Activated T-cell treated with anti-CD3 and anti-CD28 coated beads, Interleukin-2, amount 50 U/mL, for 4 hours (primary cell): ENCODE data around the gene ST3GAL4. TPM values are rescaled to one million over a fixed set of nuclear protein-coding genes. Genes with fewer than 3 reads are reported as not detected.

Experiments
- ATAC-seq, 2 donors: fragments of 200-7000 bp; cut with Tn5 transposase; one replicate each; pipeline ENCODE4 v1.10.0; 2021
- DNase-seq: peaks from one replicate; pipeline ENCODE4 v3.0.0-alpha.2; 2020
- H3K27me3 Mint-ChIP-seq: one replicate; pipeline ENCODE4 v1.8.0; 2021; ENCODE audit warnings: low read depth, mixed read lengths
- H3K36me3 Mint-ChIP-seq: one replicate; pipeline ENCODE4 v1.8.0; 2022; ENCODE audit warnings: mixed read lengths; ENCODE audit not compliant: insufficient read depth
- H3K4me1 Mint-ChIP-seq: one replicate; pipeline ENCODE4 v1.8.0; 2021; ENCODE audit warnings: low read depth, mixed read lengths
- H3K4me3 Mint-ChIP-seq: one replicate; pipeline ENCODE4 v1.8.0; 2021; ENCODE audit warnings: mild to moderate bottlenecking, moderate library complexity, mixed read lengths
- H3K9me3 Mint-ChIP-seq: one replicate; pipeline ENCODE4 v1.8.0; 2021; ENCODE audit warnings: mixed read lengths
- total RNA-seq, 3 donors: library from RNA; stranded (reverse); gene quantifications; one replicate each; pipeline ENCODE4 v1.2.1, GENCODE V29; 2021

ST3GAL4 gene
- total RNA-seq, 3 donors from 2014 or later: 7.7 to 8.2 (median 7.9) TPM

DNA sequence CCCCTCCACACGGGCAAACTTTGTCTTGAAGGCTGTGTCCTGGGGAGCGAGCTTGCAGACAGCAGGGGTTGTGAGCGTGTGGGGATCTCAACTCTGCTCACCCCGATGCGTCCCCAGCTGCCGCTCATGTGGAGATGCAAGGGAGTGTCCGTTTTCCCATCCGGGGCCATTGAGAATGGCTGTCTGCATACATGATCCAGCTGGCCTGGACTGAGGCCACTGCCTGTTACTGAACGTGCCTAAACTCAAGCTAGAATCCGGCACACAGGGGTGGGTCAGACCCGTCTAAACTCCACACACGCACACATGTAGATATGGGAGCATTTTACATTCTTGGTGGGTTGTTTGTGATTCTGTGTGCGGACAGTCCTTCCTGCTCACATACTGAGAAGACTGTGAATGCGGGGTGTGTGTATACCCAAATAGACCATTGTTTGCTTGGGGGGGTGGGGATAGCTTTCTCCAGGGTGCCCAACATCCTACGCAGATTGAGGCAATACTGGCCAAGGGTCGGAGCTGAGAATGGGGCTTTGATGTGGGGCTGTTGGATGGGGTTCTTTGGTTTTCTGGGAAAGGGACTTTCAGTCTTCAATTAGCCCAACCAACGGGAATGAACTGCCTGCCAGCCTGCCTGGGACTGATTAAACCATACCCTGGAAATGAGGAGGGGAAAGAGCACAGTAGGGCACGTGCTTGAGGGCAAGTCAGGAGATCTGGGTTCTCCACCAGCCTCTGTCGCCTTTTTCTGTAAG lies 60.4 kb downstream of the ST3GAL4 start:
- Mint-ChIP-seq H3K27me3 (no peaks in the 10 kb centered on the region), H3K9me3 (no peaks in the 10 kb centered on the region), H3K4me1 (peaks cover 7% of the 10 kb centered on the region), H3K36me3 (peaks cover under 1% of the 10 kb centered on the region), H3K4me3 (peak overlapping the region; percentile 38)
- DNase-seq: no peak
- no peak for ATAC-seq

DNA sequence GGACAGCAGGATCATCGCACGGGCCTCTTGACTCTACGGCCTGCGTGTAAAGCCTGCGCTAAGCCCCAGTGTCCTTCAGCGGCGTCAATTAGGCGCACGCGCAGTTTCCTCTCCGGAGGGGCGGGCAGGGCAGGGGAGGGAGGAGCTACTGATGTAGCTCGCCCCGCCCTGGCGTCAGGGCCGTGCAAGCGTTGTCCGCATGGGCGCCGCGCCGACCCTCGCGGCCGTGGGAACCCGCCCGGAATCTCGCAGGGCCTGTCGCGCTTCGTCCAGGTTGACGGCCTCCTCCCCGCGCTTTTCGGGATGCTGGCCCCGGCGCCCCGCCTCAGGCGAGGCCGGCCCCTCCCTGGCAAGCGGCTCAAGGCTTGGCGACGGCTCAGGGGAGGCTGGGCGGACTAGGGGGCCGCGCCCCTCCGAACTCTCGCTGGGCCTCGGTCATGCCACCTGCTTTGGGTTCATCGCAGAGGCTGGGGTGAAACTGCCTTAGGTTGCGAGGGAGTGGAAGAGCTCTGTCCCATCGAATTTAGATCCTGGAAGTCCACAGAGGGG lies 61.1 kb downstream of the ST3GAL4 start:
- Mint-ChIP-seq H3K4me1 (peaks cover 7% of the 10 kb centered on the region), H3K36me3 (no peaks in the 10 kb centered on the region), H3K27me3 (no peaks in the 10 kb centered on the region), H3K4me3 (peak overlapping the region; percentile 52), H3K9me3 (no peaks in the 10 kb centered on the region)
- DNase-seq: peak; percentile 55
- peak; percentile 99 to 100 for ATAC-seq

DNA sequence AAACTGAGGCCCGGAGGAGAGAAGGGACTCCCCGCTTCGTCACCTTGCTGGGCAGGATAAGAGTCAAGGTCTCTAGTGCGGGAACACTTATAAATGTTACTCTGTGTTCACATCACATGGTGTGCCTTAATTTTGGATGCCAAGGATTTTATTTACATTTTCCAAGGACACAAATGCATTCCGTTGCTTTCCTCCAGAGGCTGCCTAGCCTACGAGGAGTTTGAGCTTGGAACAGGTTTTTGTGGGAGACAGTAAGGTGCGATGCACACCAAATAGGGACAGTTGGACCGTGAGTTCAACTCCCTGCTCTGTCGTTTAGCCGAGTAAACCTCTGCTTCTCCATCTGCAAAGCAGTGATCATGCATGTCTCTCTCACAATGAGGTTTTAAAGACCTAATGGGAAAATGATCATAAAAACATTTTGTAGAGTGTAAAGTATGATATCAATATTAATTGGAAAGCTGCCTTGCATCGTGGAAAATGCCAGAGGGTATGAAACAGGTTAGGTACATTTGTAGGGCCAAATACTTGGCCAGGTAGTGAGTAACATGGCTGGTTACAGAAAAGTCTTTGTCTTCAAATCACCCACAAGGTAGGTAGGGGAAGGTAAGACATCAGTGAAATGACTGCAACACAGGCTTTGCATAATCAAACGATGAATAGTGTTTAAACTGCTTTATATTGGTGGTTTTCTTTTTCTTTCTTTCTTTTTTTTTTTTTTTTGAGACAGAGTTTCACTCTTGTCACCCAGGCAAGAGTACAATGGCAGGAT lies 61.8 kb downstream of the ST3GAL4 start:
- Mint-ChIP-seq H3K27me3 (no peaks in the 10 kb centered on the region), H3K9me3 (no peaks in the 10 kb centered on the region), H3K4me1 (peaks cover 7% of the 10 kb centered on the region), H3K36me3 (no peaks in the 10 kb centered on the region), H3K4me3 (peak overlapping the region; percentile 52)
- ATAC-seq (no peak), DNase-seq (no peak)

DNA sequence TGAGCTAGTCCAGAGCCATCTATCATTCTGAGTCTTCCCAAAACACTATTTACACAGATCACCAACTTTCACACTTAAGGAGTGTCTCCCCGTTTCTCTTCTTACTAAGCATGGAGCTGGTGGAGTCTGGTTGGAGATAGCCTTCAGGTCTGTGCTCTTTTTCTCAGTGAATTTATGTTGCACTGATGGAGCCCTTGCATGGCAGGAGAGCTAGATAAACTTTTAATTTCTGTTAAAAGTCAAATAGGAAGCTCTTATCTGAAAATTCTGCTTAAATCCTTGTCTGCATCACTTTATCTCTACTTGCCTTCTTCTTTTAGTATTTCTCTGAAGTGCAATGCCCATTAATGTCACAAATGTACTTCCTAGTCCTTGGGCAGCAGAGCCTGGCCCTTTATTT lies 63.4 kb downstream of the ST3GAL4 start:
- Mint-ChIP-seq H3K36me3 (no peaks in the 10 kb centered on the region), H3K9me3 (no peaks in the 10 kb centered on the region), H3K4me3 (no peak overlapping the region), H3K4me1 (peaks cover 7% of the 10 kb centered on the region), H3K27me3 (no peaks in the 10 kb centered on the region)
- DNase-seq (no peak), ATAC-seq (no peak)

DNA sequence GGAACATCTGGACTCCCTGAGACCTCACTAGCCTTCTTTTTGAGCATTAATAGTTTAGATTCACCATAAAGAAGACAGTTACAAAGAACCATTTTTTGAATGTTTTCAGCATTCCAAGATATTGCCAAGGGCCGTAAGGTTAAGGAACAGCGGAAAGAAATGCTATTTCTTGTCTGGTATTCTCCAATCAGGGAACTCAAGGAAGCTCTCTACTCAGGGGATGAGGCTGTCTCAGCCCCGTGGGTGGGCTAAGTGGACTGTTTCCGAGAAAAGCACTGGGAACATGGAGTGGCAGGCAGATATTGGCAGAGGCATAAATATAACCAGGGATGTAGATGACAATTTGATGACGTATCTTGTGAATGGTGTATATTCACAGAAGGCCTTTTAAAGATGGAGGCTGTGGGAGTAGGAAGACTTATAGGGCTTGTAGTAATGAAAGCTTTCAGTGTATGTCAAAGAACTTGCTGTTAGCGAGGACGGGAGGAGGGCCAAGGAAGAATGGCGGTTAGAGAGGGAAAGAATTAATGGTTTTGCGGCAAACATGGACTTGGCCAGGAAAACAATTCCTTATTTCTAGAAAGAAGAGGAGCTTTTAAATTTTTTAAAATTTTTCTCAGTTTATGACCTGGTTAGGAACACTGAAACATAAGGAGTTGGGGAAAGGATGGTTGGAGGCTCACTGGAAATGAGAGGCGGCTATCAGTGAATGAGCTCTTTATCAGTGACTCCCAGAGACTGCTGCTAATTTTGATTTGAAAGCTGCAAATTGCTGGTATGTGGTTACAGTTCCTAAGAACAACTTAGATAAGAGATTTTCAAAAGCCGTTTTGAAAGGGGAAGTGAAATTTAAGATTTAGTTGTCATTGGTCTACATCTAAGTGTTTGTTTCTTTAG lies 64.6 kb downstream of the ST3GAL4 start:
- Mint-ChIP-seq H3K27me3 (no peaks in the 10 kb centered on the region), H3K36me3 (no peaks in the 10 kb centered on the region), H3K4me1 (peaks cover 7% of the 10 kb centered on the region), H3K9me3 (no peaks in the 10 kb centered on the region), H3K4me3 (no peak overlapping the region)
- ATAC-seq (no peak), DNase-seq (no peak)

DNA sequence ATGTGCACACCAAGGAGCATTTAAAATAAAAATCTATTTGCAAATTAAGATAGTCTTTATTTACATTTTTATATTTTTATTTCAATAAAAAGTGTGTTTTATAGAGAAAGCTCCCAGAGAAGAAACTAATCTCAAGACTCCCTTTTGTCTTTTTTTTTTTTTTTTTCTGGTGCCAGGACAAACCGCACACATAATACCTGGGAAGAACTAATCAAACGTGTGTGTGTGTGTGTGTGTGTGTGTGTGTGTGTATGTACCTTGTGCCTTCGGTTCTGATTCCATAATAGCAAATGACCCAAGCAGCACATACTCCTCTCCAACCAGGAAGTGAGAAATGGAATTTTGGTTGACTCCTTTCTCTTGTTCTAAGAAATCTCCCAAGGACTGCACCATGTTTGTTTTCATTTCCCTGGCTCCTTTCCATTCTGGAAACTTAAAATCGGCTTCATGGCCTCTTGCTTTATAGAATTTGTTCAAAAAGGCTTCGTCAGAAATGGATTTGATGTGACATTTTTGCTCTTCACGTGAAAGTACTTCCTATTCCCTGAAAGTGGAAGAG lies 65.3 kb downstream of the ST3GAL4 start:
- Mint-ChIP-seq H3K4me3 (no peak overlapping the region), H3K36me3 (no peaks in the 10 kb centered on the region), H3K9me3 (no peaks in the 10 kb centered on the region), H3K27me3 (no peaks in the 10 kb centered on the region), H3K4me1 (peaks cover 6% of the 10 kb centered on the region)
- no peak for ATAC-seq
- no peak for DNase-seq

DNA sequence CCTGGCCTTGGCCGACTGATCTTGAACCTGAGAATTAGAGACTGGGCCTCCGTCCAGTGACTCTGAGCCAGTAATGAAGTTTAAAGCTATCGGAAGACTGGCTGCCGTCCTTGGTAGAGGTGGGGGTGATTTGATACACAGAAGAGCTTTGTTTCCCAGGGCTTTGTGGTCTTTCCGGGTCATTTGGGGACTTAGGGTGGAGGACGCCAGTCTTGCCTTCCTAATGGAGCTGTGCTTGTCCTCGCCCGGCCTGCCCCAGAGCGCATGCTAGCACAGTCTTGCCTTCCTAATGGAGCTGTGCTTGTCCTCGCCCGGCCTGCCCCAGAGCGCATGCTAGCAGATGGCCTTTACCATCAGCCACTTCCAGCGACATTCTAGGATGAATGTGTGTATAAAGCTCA lies 65.8 kb downstream of the ST3GAL4 start:
- Mint-ChIP-seq H3K27me3 (no peaks in the 10 kb centered on the region), H3K9me3 (no peaks in the 10 kb centered on the region), H3K4me3 (no peak overlapping the region), H3K36me3 (no peaks in the 10 kb centered on the region), H3K4me1 (peaks cover 1% of the 10 kb centered on the region)
- no peak for DNase-seq
- ATAC-seq: no peak

DNA sequence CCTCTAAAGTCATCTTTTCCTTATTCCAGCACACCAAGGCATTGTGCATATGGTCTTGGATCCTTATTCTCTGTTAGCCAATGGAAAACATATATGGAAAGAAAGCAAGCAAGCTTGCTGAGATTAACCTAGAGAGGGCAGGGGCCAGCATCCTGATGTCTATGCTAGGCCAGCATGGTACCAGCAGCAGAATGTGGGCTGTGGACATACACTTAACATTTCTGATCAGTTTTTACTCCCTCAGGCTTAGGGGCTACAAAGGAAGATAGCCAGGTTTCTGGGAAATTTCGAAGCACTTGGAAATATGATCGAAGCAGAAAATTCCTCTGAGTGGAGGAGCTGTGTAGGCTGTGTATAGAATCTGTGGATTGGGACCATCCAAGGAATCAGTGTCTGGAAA lies 67.0 kb downstream of the ST3GAL4 start:
- no peaks in the 10 kb centered on the region for H3K36me3 Mint-ChIP-seq
- no peaks in the 10 kb centered on the region for H3K27me3 Mint-ChIP-seq
- no peaks in the 10 kb centered on the region for H3K4me1 Mint-ChIP-seq

DNA sequence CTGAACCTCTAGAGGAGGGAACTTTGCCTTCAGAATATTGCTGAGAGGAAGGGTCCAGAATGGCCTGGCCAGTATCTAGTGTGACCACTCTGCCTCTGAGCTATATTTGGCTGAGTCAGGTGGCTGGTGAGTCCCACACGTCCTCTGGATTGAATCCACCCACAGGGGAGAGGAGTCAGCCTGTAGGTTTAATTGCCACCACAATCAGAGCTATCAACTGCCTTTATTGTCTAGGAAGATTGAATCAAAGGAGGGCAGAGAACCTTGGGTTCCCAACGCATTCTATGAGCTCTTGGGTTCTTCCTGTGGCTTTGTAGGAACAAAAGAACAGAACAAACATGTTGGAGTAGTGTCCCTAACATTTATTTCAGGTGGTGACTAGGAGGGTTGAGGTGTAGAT lies 67.7 kb downstream of the ST3GAL4 start:
- Mint-ChIP-seq H3K4me1 (no peaks in the 10 kb centered on the region), H3K4me3 (no peak overlapping the region), H3K9me3 (no peaks in the 10 kb centered on the region), H3K27me3 (no peaks in the 10 kb centered on the region), H3K36me3 (no peaks in the 10 kb centered on the region)
- DNase-seq: no peak
- ATAC-seq: no peak

More for the DNA sequence above, 67.0 kb downstream of the ST3GAL4 start:
- Mint-ChIP-seq H3K9me3 (no peaks in the 10 kb centered on the region), H3K4me3 (no peak overlapping the region)
- no peak for ATAC-seq
- no peak for DNase-seq

DNA sequence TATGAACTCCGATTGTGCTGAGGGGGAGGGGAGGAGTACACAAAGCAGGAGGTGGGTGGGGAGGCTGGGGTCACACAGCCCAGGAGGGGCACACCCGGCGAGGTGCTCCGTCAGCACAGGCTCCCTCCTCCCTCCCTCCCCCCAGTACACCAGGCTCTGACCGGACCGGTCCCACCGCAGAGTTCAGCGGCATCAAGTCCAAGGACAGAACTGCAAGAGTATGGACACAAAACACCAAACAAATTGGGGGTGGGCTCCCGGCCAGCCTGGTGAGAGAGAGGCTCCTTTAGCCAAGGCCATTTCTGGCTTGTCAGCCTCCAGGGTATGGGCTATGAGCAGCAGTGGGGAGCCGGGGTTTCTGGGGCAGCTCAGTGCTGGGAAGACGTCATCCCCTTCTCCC lies 68.3 kb downstream of the ST3GAL4 start:
- H3K9me3 Mint-ChIP-seq: no peaks in the 10 kb centered on the region
- no peaks in the 10 kb centered on the region for H3K27me3 Mint-ChIP-seq
- no peak for DNase-seq
- no peak overlapping the region for H3K4me3 Mint-ChIP-seq
- no peak for ATAC-seq
- no peaks in the 10 kb centered on the region for H3K36me3 Mint-ChIP-seq
- no peaks in the 10 kb centered on the region for H3K4me1 Mint-ChIP-seq

DNA sequence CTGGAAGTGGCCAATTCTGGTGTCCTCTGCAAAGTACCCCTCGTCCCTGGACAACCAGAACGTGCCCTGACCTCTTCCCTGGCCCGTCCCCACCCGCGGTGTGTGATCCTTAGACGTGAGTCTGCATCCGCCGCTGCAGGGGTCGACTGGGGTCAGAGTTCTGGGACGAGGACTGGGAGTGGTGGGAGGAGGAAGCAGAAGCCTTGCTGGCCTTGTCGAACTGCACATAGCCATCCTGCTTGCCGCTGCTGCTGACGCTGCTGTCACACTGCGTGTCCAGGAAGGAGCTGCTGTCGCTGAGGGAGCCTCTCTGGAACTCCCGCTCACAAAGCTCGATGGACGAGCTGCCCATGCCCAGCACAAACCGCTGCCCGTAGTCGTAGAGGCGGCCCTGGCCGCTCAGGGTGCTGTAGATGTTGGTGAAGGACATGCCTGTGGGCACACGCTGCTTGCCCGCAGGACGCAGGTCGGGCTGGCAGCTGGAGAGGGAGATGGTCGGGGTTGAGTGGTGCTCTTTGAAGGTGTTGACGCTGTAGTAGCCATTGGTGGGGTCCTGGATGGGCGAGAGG lies 69.1 kb downstream of the ST3GAL4 start:
- DNase-seq (no peak), ATAC-seq (no peak)
- Mint-ChIP-seq H3K4me3 (no peak overlapping the region), H3K27me3 (no peaks in the 10 kb centered on the region), H3K9me3 (no peaks in the 10 kb centered on the region), H3K36me3 (no peaks in the 10 kb centered on the region), H3K4me1 (no peaks in the 10 kb centered on the region)

DNA sequence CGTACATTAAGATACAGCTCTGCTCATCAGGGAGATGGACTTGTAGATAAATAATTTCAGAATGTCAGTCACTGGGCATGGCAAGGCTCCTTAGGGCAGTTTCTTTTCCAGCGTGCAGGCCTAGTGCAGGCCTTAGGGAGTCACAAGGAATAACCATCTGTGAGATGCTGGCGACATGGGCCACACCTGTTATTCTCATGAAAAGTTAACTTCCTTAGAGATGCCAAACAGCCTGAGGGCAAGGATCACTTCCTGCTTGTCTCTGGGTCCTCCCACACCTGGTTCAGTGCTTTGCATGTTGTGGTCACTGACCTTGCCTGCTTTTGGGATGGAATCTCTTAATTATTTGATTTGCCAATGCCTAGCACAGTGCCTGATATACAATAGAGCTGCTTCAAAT lies 70.6 kb downstream of the ST3GAL4 start:
- ATAC-seq: no peak

DNA sequence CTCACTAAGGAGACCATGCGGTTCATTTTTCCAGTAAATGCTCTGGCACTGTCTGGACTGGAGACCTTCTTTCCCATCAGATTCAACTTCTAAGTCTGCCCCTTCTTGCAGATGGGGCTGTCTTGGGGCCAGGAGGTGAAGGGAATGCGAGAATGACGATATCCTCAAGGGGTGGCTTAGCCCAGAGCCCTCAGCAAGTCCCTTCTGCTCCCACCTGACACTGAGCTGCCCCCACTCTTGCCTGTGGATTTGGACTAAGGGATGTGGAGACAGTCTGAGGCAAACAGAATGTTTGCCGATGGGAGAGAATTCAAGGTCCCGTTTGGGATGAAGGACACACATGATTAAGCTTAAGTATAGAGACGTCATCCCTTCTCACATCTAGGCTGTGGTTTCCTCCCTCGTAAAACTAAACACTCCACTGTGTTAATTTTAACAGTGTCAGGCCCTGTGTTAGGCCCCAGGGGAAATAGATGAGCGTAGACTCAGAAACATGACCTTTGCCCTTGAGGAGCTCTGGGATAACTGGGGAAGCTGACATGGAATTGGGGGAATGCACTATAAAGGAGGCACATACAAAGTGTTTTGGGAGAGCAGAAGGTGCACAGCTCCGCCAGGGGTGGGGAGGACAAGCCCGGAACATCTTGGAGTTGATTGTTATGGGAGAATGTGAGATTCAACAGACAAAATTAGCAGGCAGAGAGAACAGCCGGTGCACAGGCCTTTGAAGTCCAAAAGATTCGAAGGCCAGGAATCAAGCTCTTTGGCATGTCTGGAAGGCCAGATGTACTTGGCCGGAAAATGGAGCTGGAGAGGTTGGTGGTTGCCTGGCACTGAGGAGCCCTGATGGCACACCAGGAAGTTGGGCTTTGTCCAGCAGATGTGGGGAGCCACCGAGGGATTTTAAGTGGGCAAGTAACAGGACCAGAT lies 71.6 kb downstream of the ST3GAL4 start:
- no peak for DNase-seq
- Mint-ChIP-seq H3K27me3 (no peaks in the 10 kb centered on the region), H3K9me3 (no peaks in the 10 kb centered on the region), H3K36me3 (no peaks in the 10 kb centered on the region), H3K4me1 (no peaks in the 10 kb centered on the region), H3K4me3 (no peak overlapping the region)
- no peak for ATAC-seq

More for the DNA sequence above, 70.6 kb downstream of the ST3GAL4 start:
- H3K9me3 Mint-ChIP-seq: no peaks in the 10 kb centered on the region
- H3K36me3 Mint-ChIP-seq: no peaks in the 10 kb centered on the region
- H3K4me3 Mint-ChIP-seq: no peak overlapping the region
- no peaks in the 10 kb centered on the region for H3K4me1 Mint-ChIP-seq
- no peak for DNase-seq
- H3K27me3 Mint-ChIP-seq: no peaks in the 10 kb centered on the region
